A673 (cell line): ENCODE measurements around the gene EEFSEC.

Source experiments
- EZH2 ChIP-seq: fragments of 200-600 bp; sonication (generic); IDR thresholded peaks from 2 replicates; pipeline ENCODE4 v1.6.1; 2017; ENCODE audit warnings: borderline replicate concordance, low read depth, mild to moderate bottlenecking, mixed read lengths, antibody characterized with exemption, low read length; ENCODE audit not compliant: poor library complexity, severe bottlenecking
- TF ChIP-seq, protein P1 (sequence below): fragments of 300-800, 200-600 bp; sonication (generic); conservative IDR thresholded peaks from 2 replicates; pipeline ENCODE4 v1.5.1; 2017; ENCODE audit warnings: low read depth, mild to moderate bottlenecking, antibody characterized with exemption, low read length, moderate library complexity, mixed read lengths

DNA sequence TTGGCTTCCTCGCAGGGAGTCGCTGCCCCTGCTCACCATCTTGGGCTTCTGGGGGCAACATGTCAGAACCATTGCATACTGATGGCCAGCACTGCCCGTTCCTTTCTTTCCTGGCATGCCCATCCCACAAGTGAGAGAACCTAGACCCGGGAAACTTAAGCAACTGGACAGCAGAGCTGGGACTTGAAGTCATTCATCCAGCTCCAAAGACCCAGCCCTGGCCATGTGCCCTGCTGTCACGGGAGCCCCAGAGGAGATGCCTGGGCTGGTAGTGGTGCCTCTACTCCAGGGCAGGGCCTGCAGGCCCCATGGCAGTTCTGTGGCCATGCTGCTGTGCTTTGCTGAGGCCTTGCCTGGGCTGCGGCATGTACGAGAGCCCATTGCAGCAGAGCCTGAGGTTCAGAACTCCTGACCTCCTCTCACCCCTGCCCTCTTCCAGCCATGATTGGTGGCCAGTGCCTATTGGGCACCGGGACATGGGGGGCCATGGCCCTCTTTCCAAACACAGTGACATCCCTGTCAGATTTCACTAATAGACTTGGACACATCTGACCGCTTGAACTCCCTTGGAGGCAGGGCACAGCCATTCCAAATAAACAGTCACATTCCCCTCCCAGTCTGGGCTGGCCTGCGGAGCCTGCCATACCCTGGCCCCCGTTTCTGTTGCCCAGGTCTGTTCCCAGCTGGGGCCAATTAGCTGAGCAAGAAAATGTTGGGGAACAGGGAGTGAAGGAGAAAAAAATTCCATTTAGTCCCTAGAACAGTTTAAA, 115.9 kb downstream of the EEFSEC start:
- TF ChIP-seq EZH2: no peak
- TF ChIP-seq, protein P1, sequence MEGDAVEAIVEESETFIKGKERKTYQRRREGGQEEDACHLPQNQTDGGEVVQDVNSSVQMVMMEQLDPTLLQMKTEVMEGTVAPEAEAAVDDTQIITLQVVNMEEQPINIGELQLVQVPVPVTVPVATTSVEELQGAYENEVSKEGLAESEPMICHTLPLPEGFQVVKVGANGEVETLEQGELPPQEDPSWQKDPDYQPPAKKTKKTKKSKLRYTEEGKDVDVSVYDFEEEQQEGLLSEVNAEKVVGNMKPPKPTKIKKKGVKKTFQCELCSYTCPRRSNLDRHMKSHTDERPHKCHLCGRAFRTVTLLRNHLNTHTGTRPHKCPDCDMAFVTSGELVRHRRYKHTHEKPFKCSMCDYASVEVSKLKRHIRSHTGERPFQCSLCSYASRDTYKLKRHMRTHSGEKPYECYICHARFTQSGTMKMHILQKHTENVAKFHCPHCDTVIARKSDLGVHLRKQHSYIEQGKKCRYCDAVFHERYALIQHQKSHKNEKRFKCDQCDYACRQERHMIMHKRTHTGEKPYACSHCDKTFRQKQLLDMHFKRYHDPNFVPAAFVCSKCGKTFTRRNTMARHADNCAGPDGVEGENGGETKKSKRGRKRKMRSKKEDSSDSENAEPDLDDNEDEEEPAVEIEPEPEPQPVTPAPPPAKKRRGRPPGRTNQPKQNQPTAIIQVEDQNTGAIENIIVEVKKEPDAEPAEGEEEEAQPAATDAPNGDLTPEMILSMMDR: no peak
